ENCODE data around the gene C18orf54.
A peak's percentile ranks its signal among the peaks of the same experiment; 100 is the strongest.

Gene C18orf54

GRCh38 chr18:54389143-54389505, 31.4 kb downstream of the C18orf54 start:
- Histone ChIP-seq H3K4me2 (ENCODE audit: low read length) (no peak overlapping the region), H3K4me3 (ENCODE audit: low read length) (no peak overlapping the region), H3K27me3 (ENCODE audit: control insufficient read depth, low read length) (no peaks in the 10 kb centered on the region), H3F3A (ENCODE audit: control insufficient read depth, insufficient read depth) (no peaks in the 10 kb centered on the region), H4K20me1 (ENCODE audit: control insufficient read depth, insufficient read depth, low read depth, low read length) (no peaks in the 10 kb centered on the region), H3K79me2 (ENCODE audit: control insufficient read depth, low read length) (no peaks in the 10 kb centered on the region), H3K9me2 (replicated peaks; ENCODE audit: control insufficient read depth, low read length) (no peaks in the 10 kb centered on the region), H3K27ac (ENCODE audit: low read depth, low read length) (no peak overlapping the region), H3K4me1 (ENCODE audit: control insufficient read depth, low read length) (no peaks in the 10 kb centered on the region), H3K9me3 (ENCODE audit: control insufficient read depth, insufficient read depth, low read length) (no peaks in the 10 kb centered on the region), H3K36me3 (ENCODE audit: control insufficient read depth, low read length) (no peaks in the 10 kb centered on the region)
- no peak for TF ChIP-seq EZH2phosphoT487 (IDR thresholded peaks at IDR 0.05; ENCODE audit: borderline replicate concordance, low read length)
- TF ChIP-seq, protein P1, sequence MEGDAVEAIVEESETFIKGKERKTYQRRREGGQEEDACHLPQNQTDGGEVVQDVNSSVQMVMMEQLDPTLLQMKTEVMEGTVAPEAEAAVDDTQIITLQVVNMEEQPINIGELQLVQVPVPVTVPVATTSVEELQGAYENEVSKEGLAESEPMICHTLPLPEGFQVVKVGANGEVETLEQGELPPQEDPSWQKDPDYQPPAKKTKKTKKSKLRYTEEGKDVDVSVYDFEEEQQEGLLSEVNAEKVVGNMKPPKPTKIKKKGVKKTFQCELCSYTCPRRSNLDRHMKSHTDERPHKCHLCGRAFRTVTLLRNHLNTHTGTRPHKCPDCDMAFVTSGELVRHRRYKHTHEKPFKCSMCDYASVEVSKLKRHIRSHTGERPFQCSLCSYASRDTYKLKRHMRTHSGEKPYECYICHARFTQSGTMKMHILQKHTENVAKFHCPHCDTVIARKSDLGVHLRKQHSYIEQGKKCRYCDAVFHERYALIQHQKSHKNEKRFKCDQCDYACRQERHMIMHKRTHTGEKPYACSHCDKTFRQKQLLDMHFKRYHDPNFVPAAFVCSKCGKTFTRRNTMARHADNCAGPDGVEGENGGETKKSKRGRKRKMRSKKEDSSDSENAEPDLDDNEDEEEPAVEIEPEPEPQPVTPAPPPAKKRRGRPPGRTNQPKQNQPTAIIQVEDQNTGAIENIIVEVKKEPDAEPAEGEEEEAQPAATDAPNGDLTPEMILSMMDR (IDR thresholded peaks at IDR 0.05; ENCODE audit: low read depth, low read length, poor library complexity, severe bottlenecking) = no peak

- Histone ChIP-seq H4K20me1 (ENCODE audit: control insufficient read depth, insufficient read depth, low read depth, low read length) (no peaks in the 10 kb centered on the region), H3K36me3 (ENCODE audit: control insufficient read depth, low read length) (no peaks in the 10 kb centered on the region), H3K4me3 (ENCODE audit: low read length) (no peak overlapping the region), H3K9me3 (ENCODE audit: control insufficient read depth, insufficient read depth, low read length) (no peaks in the 10 kb centered on the region), H3K27me3 (ENCODE audit: control insufficient read depth, low read length) (no peaks in the 10 kb centered on the region), H3K27ac (ENCODE audit: low read depth, low read length) (no peak overlapping the region), H3F3A (ENCODE audit: control insufficient read depth, insufficient read depth) (no peaks in the 10 kb centered on the region), H3K4me1 (ENCODE audit: control insufficient read depth, low read length) (no peaks in the 10 kb centered on the region), H3K79me2 (ENCODE audit: control insufficient read depth, low read length) (no peaks in the 10 kb centered on the region), H3K9me2 (replicated peaks; ENCODE audit: control insufficient read depth, low read length) (no peaks in the 10 kb centered on the region), H3K4me2 (ENCODE audit: low read length) (no peak overlapping the region)
- TF ChIP-seq EZH2phosphoT487 (IDR thresholded peaks at IDR 0.05; ENCODE audit: borderline replicate concordance, low read length) = no peak
- TF ChIP-seq, protein P1 (IDR thresholded peaks at IDR 0.05; ENCODE audit: low read depth, low read length, poor library complexity, severe bottlenecking) = no peak
Measured at GRCh38 chr18:54390838-54391237, 33.1 kb downstream of the C18orf54 start.

DNA sequence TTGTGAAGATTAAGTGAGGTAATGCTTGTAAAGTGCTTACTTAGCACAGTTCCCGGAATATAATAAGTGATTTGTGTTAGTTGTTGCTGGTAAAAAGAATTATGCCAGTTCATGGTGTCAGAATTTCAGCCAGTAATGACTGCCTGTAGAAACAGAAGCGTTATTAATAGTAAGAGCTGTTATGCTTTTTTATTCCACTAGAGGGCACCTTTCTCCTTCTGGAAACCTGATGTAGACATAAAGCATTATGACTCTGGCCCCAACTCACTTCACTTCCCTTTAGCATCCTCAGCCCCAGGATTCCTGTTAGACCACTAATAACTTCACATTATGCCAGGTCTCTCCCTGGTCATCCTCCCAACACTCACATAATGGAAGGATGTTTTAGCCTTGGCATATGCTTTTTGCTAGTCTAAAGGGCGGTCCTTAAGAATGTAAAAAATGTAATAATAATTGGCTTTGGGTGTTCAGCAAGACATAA, 34.9 kb downstream of the C18orf54 start:
- no peaks in the 10 kb centered on the region for H3K36me3 ChIP-seq (ENCODE audit: control insufficient read depth, low read length)
- H4K20me1 ChIP-seq (ENCODE audit: control insufficient read depth, insufficient read depth, low read depth, low read length) = no peaks in the 10 kb centered on the region
- H3K4me1 ChIP-seq (ENCODE audit: control insufficient read depth, low read length) = no peaks in the 10 kb centered on the region
- H3K79me2 ChIP-seq (ENCODE audit: control insufficient read depth, low read length) = no peaks in the 10 kb centered on the region
- H3K27ac ChIP-seq (ENCODE audit: low read depth, low read length) = no peak overlapping the region
- no peaks in the 10 kb centered on the region for H3K9me2 ChIP-seq (replicated peaks; ENCODE audit: control insufficient read depth, low read length)
- H3K4me2 ChIP-seq (ENCODE audit: low read length) = no peak overlapping the region
- no peaks in the 10 kb centered on the region for H3K27me3 ChIP-seq (ENCODE audit: control insufficient read depth, low read length)
- no peaks in the 10 kb centered on the region for H3F3A ChIP-seq (ENCODE audit: control insufficient read depth, insufficient read depth)
- no peak overlapping the region for H3K4me3 ChIP-seq (ENCODE audit: low read length)
- TF ChIP-seq EZH2phosphoT487 (IDR thresholded peaks at IDR 0.05; ENCODE audit: borderline replicate concordance, low read length) = no peak
- TF ChIP-seq, protein P1 (IDR thresholded peaks at IDR 0.05; ENCODE audit: low read depth, low read length, poor library complexity, severe bottlenecking) = peak; percentile 85
- no peaks in the 10 kb centered on the region for H3K9me3 ChIP-seq (ENCODE audit: control insufficient read depth, insufficient read depth, low read length)
